HG03342 (cell line): ENCODE data around the gene RNF180.
"Not testable (repeated sequence)": the region's sequence is repeated elsewhere in the genome, so short reads cannot be mapped to it uniquely, and the experiment has no call there.

Experiments used
- ATAC-seq: cut with Tn5 transposase; IDR thresholded peaks from one replicate; pipeline ENCODE4 v1.9.1; 2021; ENCODE audit warnings: mild to moderate bottlenecking, moderate library complexity; ENCODE audit not compliant: unreplicated experiment

The RNF180 gene

DNA sequence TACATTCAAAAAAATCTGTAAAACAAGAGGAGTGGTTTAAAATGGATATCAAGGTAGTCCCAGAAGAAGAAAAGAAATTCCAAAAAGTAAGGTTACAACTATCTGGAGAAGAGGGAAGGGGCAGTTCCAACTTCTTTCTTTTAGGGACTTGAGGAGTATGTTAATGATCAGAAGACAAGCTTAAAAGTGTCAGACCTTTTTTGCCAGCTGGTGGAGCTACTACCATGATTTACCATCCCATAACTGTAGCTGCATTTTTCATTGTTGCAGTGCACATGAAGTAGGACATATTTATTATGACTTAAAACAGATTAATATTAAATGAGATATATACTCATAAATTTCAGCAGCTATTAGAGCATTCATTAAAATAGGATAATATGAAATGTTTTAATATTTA lies 181.7 kb downstream of the RNF180 start:
- no peak for ATAC-seq

DNA sequence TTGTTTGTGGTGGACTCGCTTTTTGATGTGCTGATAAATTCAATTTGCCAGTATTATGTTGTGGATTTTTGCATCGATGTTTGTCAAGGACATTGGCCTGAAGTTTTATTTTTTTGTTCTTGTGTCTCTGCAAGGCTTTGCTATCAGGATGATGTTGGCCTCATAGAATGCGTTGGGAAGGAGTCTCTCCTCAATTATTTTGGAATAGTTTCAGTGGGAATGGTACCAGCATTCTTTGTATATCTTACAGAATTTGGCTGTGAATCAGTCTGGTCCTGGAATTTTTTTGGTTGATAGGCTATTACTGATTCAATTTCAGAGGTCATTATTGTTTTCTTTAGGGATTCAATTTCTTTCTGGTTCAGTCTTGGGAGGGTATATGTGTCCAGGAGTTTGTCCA lies 198.8 kb downstream of the RNF180 start:
- no peak for ATAC-seq

DNA sequence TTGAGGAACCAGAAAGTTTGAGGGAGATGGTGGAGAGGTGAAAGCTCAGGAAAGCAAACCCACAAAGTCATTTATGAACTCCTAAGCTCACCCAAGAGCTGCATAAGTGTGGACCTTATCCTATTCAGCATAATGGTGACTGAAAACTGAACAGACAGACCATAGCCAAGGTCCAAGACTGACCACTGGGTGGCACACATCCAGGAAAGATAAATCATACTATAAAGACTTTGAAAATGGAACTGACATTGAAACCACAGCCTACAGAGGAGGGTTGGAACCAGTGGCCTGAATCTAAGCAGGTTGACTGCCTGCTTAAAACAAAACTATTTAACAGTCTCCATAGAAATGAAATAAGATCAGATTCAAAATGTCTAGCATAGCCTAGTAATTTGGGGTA lies 219.1 kb downstream of the RNF180 start:
- ATAC-seq = peak; percentile 87

DNA sequence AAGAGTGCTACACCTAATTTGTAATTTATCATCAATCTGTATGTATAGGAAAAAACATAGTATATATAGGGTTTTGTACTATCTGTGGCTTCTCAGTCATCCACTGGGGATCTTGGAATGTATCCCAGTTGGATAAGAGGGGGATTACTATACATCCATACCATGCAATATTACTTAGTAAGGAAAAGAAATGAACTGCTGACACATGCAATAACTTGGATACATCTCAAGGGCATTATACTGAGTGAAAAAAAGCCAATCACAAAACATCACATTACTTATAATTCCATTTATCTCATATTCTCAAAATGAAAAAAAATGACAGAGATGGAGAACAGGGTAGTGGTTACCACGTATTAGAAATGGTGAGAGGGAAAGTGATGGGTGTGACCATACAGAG lies 231.9 kb downstream of the RNF180 start:
- no peak for ATAC-seq

DNA sequence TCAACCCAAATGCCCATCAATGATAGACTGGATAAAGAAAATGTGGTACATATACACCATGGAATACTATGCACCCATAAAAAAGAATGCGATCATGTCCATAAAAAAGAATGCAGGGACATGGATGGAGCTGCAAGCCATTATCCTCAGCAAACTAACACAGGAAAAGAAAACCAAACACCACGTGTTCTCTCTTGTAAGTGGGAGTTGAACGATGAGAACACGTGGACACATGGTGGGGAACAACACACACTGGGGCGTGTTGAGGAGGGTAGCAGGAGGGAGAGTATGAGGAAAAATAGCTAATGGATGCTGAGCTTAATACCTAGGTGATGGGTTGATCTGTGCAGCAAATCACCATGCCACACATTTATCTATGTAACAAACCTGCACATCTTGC lies 233.1 kb downstream of the RNF180 start:
- ATAC-seq = not testable (repeated sequence)

DNA sequence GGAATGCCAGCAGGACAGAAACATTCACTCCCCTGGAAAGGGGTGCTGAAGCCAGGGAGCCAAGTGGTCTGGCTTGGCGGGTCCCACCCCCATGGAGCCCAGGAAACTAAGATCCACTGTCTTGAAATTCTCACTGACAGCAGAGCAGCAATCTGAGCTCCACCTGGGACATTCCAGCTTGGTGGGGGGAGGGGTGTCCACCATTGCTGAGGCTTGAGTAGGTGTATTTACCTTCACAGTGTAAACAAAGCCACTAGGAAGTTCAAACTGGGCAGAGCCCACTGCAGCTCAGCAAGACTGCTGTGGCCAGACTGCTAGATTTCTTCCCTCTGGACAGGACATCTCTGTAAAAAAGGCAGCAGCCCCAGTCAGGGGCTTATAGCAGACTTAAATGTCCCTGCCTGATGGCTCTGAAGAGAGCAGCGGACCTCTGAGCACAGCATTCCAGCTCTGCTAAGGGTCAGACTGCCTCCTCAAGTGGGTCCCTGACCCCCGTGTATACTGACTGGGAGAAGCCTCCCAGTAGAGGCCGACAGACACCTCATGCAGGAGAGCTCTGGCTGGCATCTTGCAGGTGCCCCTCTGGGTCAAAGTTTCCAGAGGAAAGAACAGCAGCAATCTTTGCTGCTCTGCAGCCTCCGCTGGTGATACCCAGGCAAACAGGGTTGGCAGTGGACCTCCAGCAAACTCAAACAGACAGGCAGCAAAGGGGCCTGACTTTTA lies 241.6 kb downstream of the RNF180 start:
- not testable (repeated sequence) for ATAC-seq

DNA sequence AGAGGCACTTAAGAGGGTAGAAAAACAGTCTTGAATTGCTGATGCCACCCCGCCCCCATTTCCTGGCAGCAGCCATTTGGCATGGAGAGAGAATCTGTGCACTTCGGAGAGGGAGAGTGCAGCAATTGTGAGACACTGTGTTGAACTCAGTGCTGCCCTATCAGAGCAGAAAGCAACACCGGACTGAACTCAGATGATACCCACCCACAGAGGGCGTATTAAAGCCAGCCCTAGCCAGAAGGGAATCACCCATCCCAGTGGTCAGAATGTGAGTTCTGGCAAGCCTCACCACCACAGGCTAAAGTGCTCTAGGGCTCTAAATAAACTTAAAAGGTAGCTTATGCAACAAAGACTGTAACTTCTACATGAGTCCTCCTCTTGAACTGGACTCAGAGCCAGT lies 251.7 kb downstream of the RNF180 start:
- no peak for ATAC-seq

DNA sequence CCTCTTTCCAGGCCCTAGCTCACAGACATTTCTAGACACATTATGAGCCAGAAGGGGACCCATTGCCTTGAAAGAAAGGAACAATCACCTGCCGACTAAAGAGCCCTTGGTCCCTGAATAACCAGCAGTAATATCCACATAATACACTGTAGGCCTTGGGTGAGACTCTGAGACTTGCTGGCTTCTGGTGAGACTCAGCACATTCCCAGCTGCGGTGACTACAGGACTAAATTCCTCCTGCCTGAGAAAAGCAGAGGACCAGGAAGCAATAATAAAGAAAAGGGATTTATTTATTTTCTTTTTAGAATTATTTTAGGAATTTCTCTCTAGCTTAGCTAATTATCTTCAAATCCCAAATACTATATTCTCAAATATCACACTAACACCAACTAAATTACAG lies 252.4 kb downstream of the RNF180 start:
- no peak for ATAC-seq
